ENCODE data around the gene ANKRD28.

Gene ANKRD28

DNA sequence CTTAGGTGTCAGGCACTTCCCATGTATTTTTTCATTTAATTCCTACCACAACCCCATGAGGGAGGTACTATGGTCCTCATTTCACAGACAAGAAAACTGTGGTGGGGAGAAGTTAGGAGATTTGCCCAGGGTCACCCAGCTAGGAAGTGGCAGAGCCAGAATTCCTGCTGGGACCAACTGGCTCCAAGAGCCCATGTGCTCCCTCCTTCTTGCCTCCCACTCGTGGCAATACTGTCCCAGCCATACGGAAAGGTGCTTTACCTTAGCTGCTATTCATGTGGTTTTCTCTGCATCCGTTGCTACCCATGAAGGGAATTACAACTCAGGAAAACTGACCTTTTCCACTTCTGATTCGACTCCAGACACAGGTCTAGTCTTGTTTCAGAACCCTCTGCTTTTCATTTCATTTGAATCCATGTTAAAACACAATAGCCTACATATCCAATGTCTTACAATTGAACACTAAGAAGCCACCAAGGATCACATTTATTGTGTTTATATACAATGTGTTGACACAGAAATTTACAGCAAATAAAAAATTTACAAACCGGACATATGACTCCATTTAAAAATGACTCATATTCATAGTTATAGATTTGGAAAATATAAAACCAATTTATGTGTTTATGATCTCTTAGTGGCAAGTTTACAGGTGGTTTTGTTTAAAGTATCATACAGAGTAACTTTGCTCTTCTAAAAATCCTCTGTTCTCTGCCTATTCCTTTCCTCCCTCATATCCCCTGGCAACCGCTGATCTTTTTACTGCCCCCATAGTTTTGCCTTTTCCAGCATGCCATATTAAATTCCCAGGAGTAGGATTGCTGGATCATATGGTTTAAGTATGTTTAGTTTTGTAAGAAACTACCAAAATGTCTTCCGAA is 137.5 kb downstream of the ANKRD28 start:
- Mint-ChIP-seq H3K27me3 (ENCODE audit: low read depth) (no peaks in the 10 kb centered on the region), H3K4me3 (no peak overlapping the region), H3K9me3 (peaks cover 15% of the 10 kb centered on the region), H3K27ac (peak overlapping the region in 2 of 3 experiments; percentile 1 to 20), H3K36me3 (ENCODE audit: low read depth) (peaks cover 5% of the 10 kb centered on the region), H3K4me1 (peaks cover 28% of the 10 kb centered on the region)
- TF ChIP-seq, protein P1, sequence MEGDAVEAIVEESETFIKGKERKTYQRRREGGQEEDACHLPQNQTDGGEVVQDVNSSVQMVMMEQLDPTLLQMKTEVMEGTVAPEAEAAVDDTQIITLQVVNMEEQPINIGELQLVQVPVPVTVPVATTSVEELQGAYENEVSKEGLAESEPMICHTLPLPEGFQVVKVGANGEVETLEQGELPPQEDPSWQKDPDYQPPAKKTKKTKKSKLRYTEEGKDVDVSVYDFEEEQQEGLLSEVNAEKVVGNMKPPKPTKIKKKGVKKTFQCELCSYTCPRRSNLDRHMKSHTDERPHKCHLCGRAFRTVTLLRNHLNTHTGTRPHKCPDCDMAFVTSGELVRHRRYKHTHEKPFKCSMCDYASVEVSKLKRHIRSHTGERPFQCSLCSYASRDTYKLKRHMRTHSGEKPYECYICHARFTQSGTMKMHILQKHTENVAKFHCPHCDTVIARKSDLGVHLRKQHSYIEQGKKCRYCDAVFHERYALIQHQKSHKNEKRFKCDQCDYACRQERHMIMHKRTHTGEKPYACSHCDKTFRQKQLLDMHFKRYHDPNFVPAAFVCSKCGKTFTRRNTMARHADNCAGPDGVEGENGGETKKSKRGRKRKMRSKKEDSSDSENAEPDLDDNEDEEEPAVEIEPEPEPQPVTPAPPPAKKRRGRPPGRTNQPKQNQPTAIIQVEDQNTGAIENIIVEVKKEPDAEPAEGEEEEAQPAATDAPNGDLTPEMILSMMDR (IDR thresholded peaks at IDR 0.05; ENCODE audit: unreplicated experiment in 3 of 3): no peak

DNA sequence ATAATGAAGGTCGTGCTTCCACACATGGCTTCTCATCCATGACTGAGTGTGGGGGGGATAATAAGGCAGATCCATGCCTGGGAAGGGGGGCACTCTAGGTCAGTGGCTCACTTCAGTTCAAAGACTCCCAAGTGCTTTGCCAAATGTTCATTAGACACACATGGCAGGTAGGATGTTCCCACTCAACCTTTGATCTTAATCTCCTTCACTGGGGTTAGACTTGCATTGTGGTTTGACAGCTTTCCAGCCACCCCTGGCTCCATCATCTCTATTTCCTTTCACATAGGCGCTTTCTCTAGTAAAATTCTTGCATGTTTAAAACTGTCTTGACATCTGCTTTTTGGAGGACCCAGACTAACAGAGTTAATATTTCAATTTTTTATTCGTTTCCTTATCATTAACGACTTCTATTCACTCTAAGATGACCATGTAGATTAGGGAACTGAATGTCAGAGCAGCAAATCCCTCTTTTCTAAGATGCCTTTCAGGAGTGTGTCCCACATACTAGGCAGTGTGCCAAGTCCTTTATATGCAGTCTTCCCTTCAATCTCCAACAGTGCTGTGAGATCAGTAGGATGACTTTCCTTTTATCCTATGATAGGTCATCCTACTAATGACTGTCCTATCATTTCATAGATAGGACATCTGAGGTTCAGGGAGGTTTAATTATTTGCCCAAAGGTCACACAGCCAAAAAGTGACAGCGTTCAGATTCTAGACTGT is 138.4 kb downstream of the ANKRD28 start:
- Mint-ChIP-seq H3K4me3 (no peak overlapping the region), H3K27ac (no peak overlapping the region), H3K4me1 (peaks cover 28% of the 10 kb centered on the region), H3K36me3 (ENCODE audit: low read depth) (no peaks in the 10 kb centered on the region), H3K9me3 (peaks cover 15% of the 10 kb centered on the region), H3K27me3 (ENCODE audit: low read depth) (no peaks in the 10 kb centered on the region)
- TF ChIP-seq, protein P1 (IDR thresholded peaks at IDR 0.05; ENCODE audit: unreplicated experiment in 3 of 3): no peak

DNA sequence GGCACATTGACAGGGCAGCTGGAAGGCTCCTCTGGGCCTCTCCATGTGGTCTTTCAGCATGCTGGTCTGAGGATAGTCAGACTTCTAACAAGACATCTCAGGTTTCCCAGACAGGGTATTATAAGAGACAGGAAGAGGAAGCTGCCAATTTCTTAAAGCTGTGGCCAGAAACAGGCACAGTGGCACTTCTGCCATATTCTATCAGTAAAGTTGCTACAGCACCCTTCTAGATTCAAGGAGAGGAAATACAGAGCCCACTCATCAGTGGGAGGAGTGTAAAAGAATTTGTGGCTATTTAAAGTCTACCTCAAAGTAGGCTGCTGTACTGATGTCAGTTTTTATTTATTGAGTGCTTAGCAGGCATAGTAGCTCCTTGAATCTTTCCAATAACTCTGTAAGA is 140.8 kb downstream of the ANKRD28 start:
- TF ChIP-seq, protein P1 (IDR thresholded peaks at IDR 0.05; ENCODE audit: unreplicated experiment in 3 of 3): no peak
- no peaks in the 10 kb centered on the region for H3K27me3 Mint-ChIP-seq (ENCODE audit: low read depth)
- peaks cover 9% of the 10 kb centered on the region for H3K9me3 Mint-ChIP-seq
- no peak overlapping the region for H3K4me3 Mint-ChIP-seq
- H3K27ac Mint-ChIP-seq: peak overlapping the region in 1 of 3 experiments; percentile 45
- no peaks in the 10 kb centered on the region for H3K36me3 Mint-ChIP-seq (ENCODE audit: low read depth)
- peaks cover 28% of the 10 kb centered on the region for H3K4me1 Mint-ChIP-seq

DNA sequence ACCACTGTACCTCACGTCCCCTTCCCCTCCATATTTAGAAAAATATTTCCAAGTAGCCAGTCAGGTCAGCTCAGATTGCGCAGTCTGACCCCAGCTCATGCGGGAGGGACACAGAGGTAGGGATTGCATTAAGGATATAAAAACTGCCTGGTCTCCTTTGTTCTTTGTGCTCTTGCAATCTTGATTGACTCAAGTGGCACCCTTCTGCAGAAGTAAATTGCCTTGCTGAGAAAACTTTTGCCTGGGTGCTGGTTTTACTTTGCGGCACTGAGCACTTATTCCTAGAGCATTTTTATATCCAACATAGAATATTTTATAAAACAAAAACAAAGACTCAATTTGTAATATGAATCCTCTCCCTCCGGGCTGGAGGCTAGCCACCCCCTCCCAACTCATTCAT is 141.4 kb downstream of the ANKRD28 start:
- H3K4me1 Mint-ChIP-seq: peaks cover 22% of the 10 kb centered on the region
- TF ChIP-seq, protein P1 (IDR thresholded peaks at IDR 0.05; ENCODE audit: unreplicated experiment in 3 of 3): no peak
- no peaks in the 10 kb centered on the region for H3K36me3 Mint-ChIP-seq (ENCODE audit: low read depth)
- no peaks in the 10 kb centered on the region for H3K27me3 Mint-ChIP-seq (ENCODE audit: low read depth)
- H3K4me3 Mint-ChIP-seq: no peak overlapping the region
- H3K27ac Mint-ChIP-seq: peak overlapping the region in 1 of 3 experiments; percentile 45
- peaks cover 9% of the 10 kb centered on the region for H3K9me3 Mint-ChIP-seq

DNA sequence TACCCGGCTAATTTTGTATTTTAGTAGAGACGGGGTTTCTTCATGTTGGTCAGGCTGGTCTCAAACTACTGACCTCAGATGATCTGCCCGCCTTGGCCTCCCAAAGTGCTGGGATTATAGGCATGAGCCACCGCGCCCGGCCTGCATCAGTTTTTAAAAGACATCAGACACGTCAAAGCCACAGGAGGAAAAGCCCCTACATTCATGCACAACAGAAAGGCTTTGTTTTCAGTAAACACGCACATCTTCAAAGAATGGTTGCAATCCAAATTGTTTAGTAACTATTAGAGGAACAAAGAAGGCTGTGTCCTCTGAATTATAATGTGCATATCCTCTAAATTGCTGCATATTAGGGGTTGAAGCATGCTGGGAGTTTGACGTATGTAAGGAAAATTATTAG is 142.9 kb downstream of the ANKRD28 start:
- peaks cover 24% of the 10 kb centered on the region for H3K4me1 Mint-ChIP-seq
- H3K27me3 Mint-ChIP-seq (ENCODE audit: low read depth): peaks cover 6% of the 10 kb centered on the region
- H3K36me3 Mint-ChIP-seq (ENCODE audit: low read depth): no peaks in the 10 kb centered on the region
- H3K27ac Mint-ChIP-seq: no peak overlapping the region
- no peak overlapping the region for H3K4me3 Mint-ChIP-seq
- TF ChIP-seq, protein P1 (IDR thresholded peaks at IDR 0.05; ENCODE audit: unreplicated experiment in 3 of 3): no peak
- peaks cover 9% of the 10 kb centered on the region for H3K9me3 Mint-ChIP-seq
